BLaER1 treated with 17β-estradiol and CSF1 and Interleukin-3, amounts not matched to agents 10 nM and 100 nM (cell line): ENCODE data around the gene FAM217A.
A peak's percentile ranks its signal among the peaks of the same experiment; 100 is the strongest.

Experiments
- H3K27ac ChIP-seq, 11 experiments: shearing (Covaris generic); formaldehyde crosslinking; 2 replicates each; pipeline ENCODE4 v1.8.1; 2022
- H3K27me3 ChIP-seq, 11 experiments: shearing (Covaris generic); formaldehyde crosslinking; 2 replicates each; pipeline ENCODE4 v1.8.1; 2022
- H3K36me3 ChIP-seq, 11 experiments: shearing (Covaris generic); formaldehyde crosslinking; 2 replicates each; pipeline ENCODE4 v1.8.1; 2022
- H3K4me1 ChIP-seq, 10 experiments: shearing (Covaris generic); formaldehyde crosslinking; 2 replicates each; pipeline ENCODE4 v1.8.1; 2022
- H3K4me2 ChIP-seq, 11 experiments: shearing (Covaris generic); formaldehyde crosslinking; 2 replicates each; pipeline ENCODE4 v1.8.1; 2022
- H3K4me3 ChIP-seq, 10 experiments: shearing (Covaris generic); formaldehyde crosslinking; 2 replicates each; pipeline ENCODE4 v1.8.1; 2022
- H3K9ac ChIP-seq, 11 experiments: shearing (Covaris generic); formaldehyde crosslinking; 2 replicates each; pipeline ENCODE4 v1.8.1; 2022
- H3K9me3 ChIP-seq, 11 experiments: shearing (Covaris generic); formaldehyde crosslinking; replicated peaks in 1 of 11; 2 replicates each; pipeline ENCODE4 v1.8.1; 2022
- H4K20me1 ChIP-seq, 11 experiments: shearing (Covaris generic); formaldehyde crosslinking; 2 replicates each; pipeline ENCODE4 v1.8.1; 2022
- Cebpa-rat ChIP-seq, 11 experiments: shearing (Covaris generic); IDR thresholded peaks; 2 replicates each; pipeline ENCODE4 v1.8.1; 2022

FAM217A gene

GRCh38 chr6:4032475-4032874 lies 46.5 kb downstream of the FAM217A start:
- Histone ChIP-seq H3K4me1 (peaks cover 0 to 50% (median 8%) of the 10 kb centered on the region in 10 experiments; a peak in 8 of 20 replicates), H3K27ac (no peak overlapping the region), H3K9ac (no peak overlapping the region), H4K20me1 (peaks cover 98 to 100% (median 100%) of the 10 kb centered on the region in 11 experiments; a peak in 21 of 22 replicates), H3K27me3 (no peaks in the 10 kb centered on the region), H3K4me2 (no peak overlapping the region; a peak in 1 of 22 replicates), H3K9me3 (no peaks in the 10 kb centered on the region), H3K36me3 (peaks cover 72 to 100% (median 90%) of the 10 kb centered on the region in 11 experiments), H3K4me3 (no peak overlapping the region)
- TF ChIP-seq Cebpa-rat (IDR thresholded peaks at IDR 0.05) = no peak

GRCh38 chr6:4031442-4031841 lies 47.5 kb downstream of the FAM217A start:
- Histone ChIP-seq H4K20me1 (peaks cover 96 to 100% (median 99%) of the 10 kb centered on the region in 11 experiments), H3K9ac (no peak overlapping the region), H3K4me2 (peak overlapping the region in 2 of 11 experiments; percentile 16 to 59; a peak in 2 of 22 replicates), H3K9me3 (no peaks in the 10 kb centered on the region), H3K27ac (peak overlapping the region in 1 of 11 experiments; percentile 18; a peak in 1 of 22 replicates), H3K4me1 (peaks cover 0 to 59% (median 8%) of the 10 kb centered on the region in 10 experiments; a peak in 8 of 20 replicates), H3K4me3 (no peak overlapping the region), H3K36me3 (peaks cover 65 to 98% (median 89%) of the 10 kb centered on the region in 11 experiments), H3K27me3 (no peaks in the 10 kb centered on the region)
- TF ChIP-seq Cebpa-rat (IDR thresholded peaks at IDR 0.05) = no peak

- Histone ChIP-seq H3K4me1 (peaks cover 0 to 63% (median 8%) of the 10 kb centered on the region in 10 experiments; a peak in 8 of 20 replicates), H3K36me3 (peaks cover 58 to 98% (median 83%) of the 10 kb centered on the region in 11 experiments), H3K27ac (no peak overlapping the region)
These were observed 48.3 kb downstream of the FAM217A start for GRCh38 chr6:4030669-4031068.

GRCh38 chr6:4029687-4030086 lies 49.2 kb downstream of the FAM217A start:
- H3K9ac ChIP-seq = no peak overlapping the region
- H3K27ac ChIP-seq = no peak overlapping the region
- H4K20me1 ChIP-seq = peaks cover 96 to 100% (median 99%) of the 10 kb centered on the region in 11 experiments
- peak overlapping the region in 3 of 11 experiments; percentile 10 to 59 (median 16); a peak in 4 of 22 replicates for H3K4me2 ChIP-seq
- H3K9me3 ChIP-seq = no peaks in the 10 kb centered on the region
- peaks cover 48 to 98% (median 83%) of the 10 kb centered on the region in 11 experiments for H3K36me3 ChIP-seq
- TF ChIP-seq Cebpa-rat (IDR thresholded peaks at IDR 0.05) = no peak
- H3K4me1 ChIP-seq = peaks cover 0 to 73% (median 9%) of the 10 kb centered on the region in 10 experiments; a peak in 10 of 20 replicates
- no peaks in the 10 kb centered on the region for H3K27me3 ChIP-seq
- H3K4me3 ChIP-seq = no peak overlapping the region

More at GRCh38 chr6:4030669-4031068, 48.3 kb downstream of the FAM217A start:
- H3K9me3 ChIP-seq = no peaks in the 10 kb centered on the region
- H3K4me3 ChIP-seq = no peak overlapping the region
- H4K20me1 ChIP-seq = peaks cover 96 to 100% (median 99%) of the 10 kb centered on the region in 11 experiments
- peak overlapping the region in 3 of 11 experiments; percentile 2 to 59 (median 16); a peak in 2 of 22 replicates for H3K4me2 ChIP-seq
- no peaks in the 10 kb centered on the region for H3K27me3 ChIP-seq
- no peak overlapping the region for H3K9ac ChIP-seq
- no peak for TF ChIP-seq Cebpa-rat (IDR thresholded peaks at IDR 0.05)

- H3K36me3 ChIP-seq = peaks cover 38 to 97% (median 84%) of the 10 kb centered on the region in 11 experiments
- no peak for TF ChIP-seq Cebpa-rat (IDR thresholded peaks at IDR 0.05)
- no peak overlapping the region for H3K4me3 ChIP-seq
- 0 out of 22 replicates have a peak, but pooled peaks cover 0 to 4% (median 0%) of the 10 kb centered on the region in 11 experiments for H3K9me3 ChIP-seq
- no peaks in the 10 kb centered on the region for H3K27me3 ChIP-seq
- H4K20me1 ChIP-seq = peaks cover 98 to 100% (median 99%) of the 10 kb centered on the region in 11 experiments
- peak overlapping the region in 2 of 11 experiments; percentile 9 to 17; a peak in 1 of 22 replicates for H3K4me2 ChIP-seq
- H3K9ac ChIP-seq = no peak overlapping the region
- peaks cover 12 to 90% (median 24%) of the 10 kb centered on the region in 10 experiments for H3K4me1 ChIP-seq
- no peak overlapping the region for H3K27ac ChIP-seq
These were observed 50.9 kb downstream of the FAM217A start for GRCh38 chr6:4028051-4028450.

- Histone ChIP-seq H3K4me3 (no peak overlapping the region), H4K20me1 (peaks cover 84 to 93% (median 91%) of the 10 kb centered on the region in 11 experiments), H3K9me3 (0 out of 22 replicates have a peak, but pooled peaks cover 0 to 4% (median 0%) of the 10 kb centered on the region in 11 experiments), H3K27ac (no peak overlapping the region), H3K4me1 (peaks cover 16 to 75% (median 33%) of the 10 kb centered on the region in 10 experiments), H3K27me3 (no peaks in the 10 kb centered on the region), H3K4me2 (peak overlapping the region in 3 of 11 experiments; percentile 11 to 96 (median 34); a peak in 1 of 22 replicates), H3K9ac (no peak overlapping the region), H3K36me3 (peaks cover 22 to 74% (median 63%) of the 10 kb centered on the region in 11 experiments; a peak in 21 of 22 replicates)
- TF ChIP-seq Cebpa-rat (IDR thresholded peaks at IDR 0.05) = no peak
These were observed 53.3 kb downstream of the FAM217A start for GRCh38 chr6:4025681-4026080.

- H4K20me1 ChIP-seq = peaks cover 59 to 69% (median 66%) of the 10 kb centered on the region in 11 experiments
- peaks cover 11 to 49% (median 41%) of the 10 kb centered on the region in 11 experiments; a peak in 20 of 22 replicates for H3K36me3 ChIP-seq
- peak overlapping the region in 8 of 11 experiments; percentile 19 to 97 (median 94); a peak in 12 of 22 replicates for H3K27ac ChIP-seq
These were observed 55.7 kb downstream of the FAM217A start for GRCh38 chr6:4023240-4023639.

GRCh38 chr6:4021854-4022695 lies 56.9 kb downstream of the FAM217A start:
- peak overlapping the region; percentile 90 to 96 (median 95) for H3K9ac ChIP-seq
- no peak for TF ChIP-seq Cebpa-rat (IDR thresholded peaks at IDR 0.05)
- H3K4me1 ChIP-seq = peaks cover 37 to 64% (median 47%) of the 10 kb centered on the region in 10 experiments
- peak overlapping the region; percentile 77 to 96 (median 85) for H3K4me2 ChIP-seq
- H3K4me3 ChIP-seq = peak overlapping the region; percentile 67 to 94 (median 86)
- H3K27ac ChIP-seq = peak overlapping the region; percentile 93 to 97 (median 95)
- peaks cover 1 to 39% (median 31%) of the 10 kb centered on the region in 11 experiments; a peak in 19 of 22 replicates for H3K36me3 ChIP-seq
- H3K9me3 ChIP-seq = 0 out of 22 replicates have a peak, but pooled peaks cover 0 to 4% (median 0%) of the 10 kb centered on the region in 11 experiments
- peaks cover 49 to 57% (median 55%) of the 10 kb centered on the region in 11 experiments for H4K20me1 ChIP-seq
- H3K27me3 ChIP-seq = no peaks in the 10 kb centered on the region

More at GRCh38 chr6:4023240-4023639, 55.7 kb downstream of the FAM217A start:
- Histone ChIP-seq H3K4me2 (peak overlapping the region; percentile 77 to 96 (median 85)), H3K4me3 (peak overlapping the region; percentile 67 to 94 (median 86); a peak in 17 of 20 replicates), H3K9me3 (0 out of 22 replicates have a peak, but pooled peaks cover 0 to 4% (median 0%) of the 10 kb centered on the region in 11 experiments), H3K4me1 (peaks cover 34 to 68% (median 43%) of the 10 kb centered on the region in 10 experiments), H3K27me3 (no peaks in the 10 kb centered on the region), H3K9ac (peak overlapping the region; percentile 90 to 96 (median 95); a peak in 18 of 22 replicates)
- TF ChIP-seq Cebpa-rat (IDR thresholded peaks at IDR 0.05) = no peak
